IPS-20b (cell line): ENCODE data around the gene LRIG3.

Experiments
- H3K27ac ChIP-seq: one replicate; pipeline ENCODE4 v1.5.1; 2013; ENCODE audit warnings: low read length
- H3K27me3 ChIP-seq: 2 replicates; pipeline ENCODE4 v1.6.1; 2013; ENCODE audit warnings: mild to moderate bottlenecking, low read length, inconsistent platforms; ENCODE audit not compliant: insufficient read depth
- H3K36me3 ChIP-seq: 2 replicates; pipeline ENCODE4 v1.6.1; 2013; ENCODE audit warnings: low read depth, mild to moderate bottlenecking, inconsistent platforms, low read length, moderate library complexity; ENCODE audit not compliant: insufficient read depth
- H3K4me1 ChIP-seq: 2 replicates; pipeline ENCODE4 v1.6.1; 2013; ENCODE audit warnings: mild to moderate bottlenecking, control low read depth, inconsistent platforms, low read length, moderate library complexity; ENCODE audit not compliant: insufficient read depth
- H3K4me3 ChIP-seq: 2 replicates; pipeline ENCODE4 v1.5.1; 2013; ENCODE audit warnings: mild to moderate bottlenecking, low read length, inconsistent platforms
- H3K9ac ChIP-seq: 2 replicates; pipeline ENCODE4 v1.6.1; 2013; ENCODE audit warnings: low read depth, mild to moderate bottlenecking, inconsistent platforms, low read length, moderate library complexity
- H3K9me3 ChIP-seq: 2 replicates; pipeline ENCODE4 v1.6.1; 2013; ENCODE audit warnings: mild to moderate bottlenecking, low read depth, low read length, inconsistent platforms; ENCODE audit not compliant: insufficient read depth

Gene LRIG3

DNA sequence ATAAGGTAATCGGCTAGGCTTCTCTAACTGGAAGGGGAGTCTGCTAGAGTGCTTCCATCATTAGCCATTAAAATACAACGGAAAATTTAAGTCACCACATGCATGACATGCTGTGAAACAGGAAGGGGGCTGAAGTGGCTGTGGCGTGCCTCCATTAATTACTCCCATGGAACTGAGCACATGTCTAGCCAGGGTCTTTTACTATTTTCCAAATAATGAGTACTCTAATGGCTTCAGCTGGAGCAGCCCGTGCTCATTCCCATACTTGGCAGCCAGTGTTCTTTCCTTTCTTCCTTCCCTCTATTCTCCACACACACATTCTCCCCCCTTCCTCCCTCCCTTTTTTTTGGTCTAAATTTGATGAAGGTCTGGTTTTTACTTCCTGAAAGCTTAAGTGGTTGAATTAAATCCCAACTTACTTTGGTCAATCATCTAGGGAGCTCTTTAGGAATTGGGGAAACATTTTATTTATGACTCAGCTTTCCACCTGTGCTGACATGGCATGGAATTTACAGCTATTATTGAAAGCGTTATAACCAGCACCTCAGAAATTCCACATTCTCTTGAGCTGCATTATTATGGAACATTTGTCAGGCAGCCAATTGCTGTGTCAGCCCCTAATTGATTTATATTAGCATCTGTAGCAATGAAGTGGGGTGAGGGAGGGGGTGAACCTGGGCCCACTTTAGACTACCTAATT is 72.3 kb downstream of the LRIG3 start:
- Histone ChIP-seq H3K27ac (no peak overlapping the region), H3K4me3 (no peak overlapping the region), H3K27me3 (no peaks in the 10 kb centered on the region), H3K4me1 (no peaks in the 10 kb centered on the region), H3K9ac (no peak overlapping the region), H3K36me3 (no peaks in the 10 kb centered on the region), H3K9me3 (no peaks in the 10 kb centered on the region)

- Histone ChIP-seq H3K4me3 (no peak overlapping the region), H3K36me3 (no peaks in the 10 kb centered on the region), H3K9me3 (no peaks in the 10 kb centered on the region), H3K9ac (no peak overlapping the region), H3K4me1 (no peaks in the 10 kb centered on the region; the same call in 1 of the 2 replicates), H3K27me3 (no peaks in the 10 kb centered on the region), H3K27ac (no peak overlapping the region)
These were observed 76.1 kb downstream of the LRIG3 start for GRCh38 chr12:58844161-58844560.

DNA sequence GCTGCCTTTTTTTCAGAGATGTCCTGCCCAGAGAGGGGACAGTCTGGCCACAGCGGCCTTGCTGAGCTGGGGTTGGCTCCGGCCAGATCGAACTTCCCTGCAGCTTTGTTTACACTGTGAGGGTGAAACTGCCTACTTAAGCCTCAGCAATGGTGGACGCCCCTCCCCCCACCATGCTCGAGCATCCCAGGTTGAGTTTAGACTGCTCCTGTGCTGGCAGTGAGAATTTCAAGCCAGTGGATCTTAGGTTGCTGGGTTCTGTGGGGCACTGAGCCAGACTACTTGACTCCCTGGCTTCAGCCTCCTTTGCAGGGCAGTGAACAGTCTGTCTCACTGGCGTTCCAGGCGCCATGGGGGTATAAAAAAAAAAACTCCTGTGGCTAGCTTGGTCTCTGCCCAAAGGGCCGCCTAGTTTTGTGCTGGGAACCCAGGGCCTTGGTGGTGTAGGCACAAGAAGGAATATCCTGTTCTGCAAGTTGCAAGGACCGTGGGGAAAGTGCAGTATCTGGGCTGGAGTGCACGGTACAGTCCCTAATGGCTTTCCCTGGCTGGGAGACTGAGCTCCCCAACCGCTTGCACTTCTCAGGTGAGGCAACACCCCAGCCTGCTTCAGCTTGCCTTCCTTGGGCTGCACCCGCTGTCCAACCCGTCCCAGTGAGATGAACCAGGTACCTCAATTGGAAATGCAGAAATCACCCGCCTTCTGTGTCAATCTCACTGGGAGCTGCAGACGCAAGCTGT is 79.1 kb downstream of the LRIG3 start:
- Histone ChIP-seq H3K36me3 (no peaks in the 10 kb centered on the region), H3K9me3 (no peaks in the 10 kb centered on the region), H3K4me1 (no peaks in the 10 kb centered on the region; the same call in 1 of the 2 replicates), H3K9ac (no peak overlapping the region), H3K27me3 (no peaks in the 10 kb centered on the region), H3K27ac (no peak overlapping the region), H3K4me3 (no peak overlapping the region)

DNA sequence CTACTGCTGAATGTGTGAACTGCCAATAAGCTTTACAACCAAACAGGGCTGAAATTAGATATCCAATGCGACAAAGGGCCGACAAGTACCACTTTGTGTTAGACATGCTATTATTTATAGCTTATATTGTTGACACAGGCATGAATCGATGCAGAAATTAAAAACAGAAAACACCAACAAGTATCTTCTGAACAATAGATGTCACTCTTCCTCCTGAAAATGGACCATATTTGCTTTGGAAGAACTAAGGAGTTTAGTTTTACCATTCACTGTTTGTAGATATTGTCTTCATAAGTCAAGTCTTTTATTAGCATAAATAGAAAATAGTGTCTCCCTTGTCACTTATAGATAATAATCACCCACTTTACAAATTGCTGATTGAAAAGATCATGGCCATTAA is 86.5 kb downstream of the LRIG3 start:
- Histone ChIP-seq H3K9me3 (no peaks in the 10 kb centered on the region), H3K4me1 (no peaks in the 10 kb centered on the region), H3K4me3 (no peak overlapping the region), H3K27me3 (no peaks in the 10 kb centered on the region), H3K27ac (no peak overlapping the region), H3K36me3 (no peaks in the 10 kb centered on the region), H3K9ac (no peak overlapping the region)

GRCh38 chr12:58832920-58833319 is 87.4 kb downstream of the LRIG3 start:
- no peak overlapping the region for H3K9ac ChIP-seq
- H3K9me3 ChIP-seq: no peaks in the 10 kb centered on the region
- H3K36me3 ChIP-seq: no peaks in the 10 kb centered on the region
- H3K4me3 ChIP-seq: no peak overlapping the region
- H3K27me3 ChIP-seq: no peaks in the 10 kb centered on the region
- H3K27ac ChIP-seq: no peak overlapping the region
- no peaks in the 10 kb centered on the region for H3K4me1 ChIP-seq
